ENCODE results near the gene TAF4. TPM values are rescaled to one million over a fixed set of nuclear protein-coding genes. Genes with fewer than 3 reads are reported as not detected.

Gene TAF4
- total RNA-seq, 4 donors from 2014 or later = 13.9 to 22.0 (median 18.6) TPM

DNA sequence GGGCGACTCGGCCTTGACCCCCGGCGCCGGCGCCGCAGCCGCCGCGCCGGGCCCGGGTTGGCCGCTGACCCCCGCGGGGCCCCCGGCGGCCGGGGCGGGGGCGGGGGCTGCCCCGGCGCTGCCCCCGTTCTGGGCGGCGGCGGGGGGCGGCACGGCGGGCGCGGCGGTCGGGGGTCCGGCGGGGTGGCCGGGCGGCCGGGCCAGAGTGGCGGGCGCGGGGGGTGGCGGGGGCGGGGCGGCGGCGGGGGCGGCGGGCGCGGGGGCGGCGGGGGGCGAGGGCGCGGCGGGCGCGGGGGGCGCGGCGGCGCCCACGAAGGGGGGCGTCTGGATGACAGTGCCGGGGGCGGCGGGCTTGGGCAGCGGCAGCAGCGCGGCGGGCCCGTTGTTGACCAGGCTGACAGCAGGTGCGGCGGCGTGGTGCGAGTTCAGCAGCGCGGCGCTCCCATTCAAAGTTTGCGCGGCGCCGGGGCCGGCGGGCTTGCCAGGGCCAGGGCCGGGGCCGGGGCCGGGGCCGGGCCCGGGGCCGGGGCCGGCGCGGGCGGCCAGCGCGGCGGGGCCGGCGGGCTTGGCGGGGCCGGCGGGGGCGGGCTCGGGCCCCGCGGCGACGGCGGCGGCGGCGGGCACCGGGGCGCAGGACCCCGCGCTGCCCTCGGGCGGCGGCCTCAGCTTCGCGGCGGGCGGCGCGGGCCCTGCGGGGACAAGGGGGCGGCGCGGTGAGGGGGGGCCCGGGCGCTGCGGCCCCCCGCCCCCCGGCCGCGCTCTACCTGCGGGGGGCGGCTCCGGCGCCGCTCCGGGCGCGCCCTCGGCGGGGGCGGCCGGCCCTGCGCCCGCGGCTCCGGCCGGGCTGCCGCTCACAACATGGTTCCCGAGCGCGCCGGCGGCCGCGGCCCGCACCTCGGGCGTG, 659 bp downstream of the TAF4 start:
- Histone ChIP-seq H3K27ac (no peak overlapping the region), H3K27me3 (no peaks in the 10 kb centered on the region), H3K9me3 (no peaks in the 10 kb centered on the region), H3K4me1 (peaks cover 19 to 25% of the 10 kb centered on the region in 2 donors), H3K4me3 (replicated peaks in 1 of 3) (peak overlapping the region in 1 of 3 donors; percentile 55), H3K36me3 (no peaks in the 10 kb centered on the region)
- WGBS, 2 donors = no CpG with 5 or more reads among the region's 165 CpGs
- TF ChIP-seq, protein P1, sequence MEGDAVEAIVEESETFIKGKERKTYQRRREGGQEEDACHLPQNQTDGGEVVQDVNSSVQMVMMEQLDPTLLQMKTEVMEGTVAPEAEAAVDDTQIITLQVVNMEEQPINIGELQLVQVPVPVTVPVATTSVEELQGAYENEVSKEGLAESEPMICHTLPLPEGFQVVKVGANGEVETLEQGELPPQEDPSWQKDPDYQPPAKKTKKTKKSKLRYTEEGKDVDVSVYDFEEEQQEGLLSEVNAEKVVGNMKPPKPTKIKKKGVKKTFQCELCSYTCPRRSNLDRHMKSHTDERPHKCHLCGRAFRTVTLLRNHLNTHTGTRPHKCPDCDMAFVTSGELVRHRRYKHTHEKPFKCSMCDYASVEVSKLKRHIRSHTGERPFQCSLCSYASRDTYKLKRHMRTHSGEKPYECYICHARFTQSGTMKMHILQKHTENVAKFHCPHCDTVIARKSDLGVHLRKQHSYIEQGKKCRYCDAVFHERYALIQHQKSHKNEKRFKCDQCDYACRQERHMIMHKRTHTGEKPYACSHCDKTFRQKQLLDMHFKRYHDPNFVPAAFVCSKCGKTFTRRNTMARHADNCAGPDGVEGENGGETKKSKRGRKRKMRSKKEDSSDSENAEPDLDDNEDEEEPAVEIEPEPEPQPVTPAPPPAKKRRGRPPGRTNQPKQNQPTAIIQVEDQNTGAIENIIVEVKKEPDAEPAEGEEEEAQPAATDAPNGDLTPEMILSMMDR (IDR thresholded peaks at IDR 0.05) = no peak
- no peak for TF ChIP-seq POLR2A (IDR thresholded peaks at IDR 0.05)
- DNase-seq = peak; percentile 28 to 31
- intact Hi-C loops (cut with DNase I) = loop anchor here (5.0 kb wide), 2 partner anchors 57 to 77 kb away; partner anchors contain the start of genes LSM14B, PSMA7 and SS18L1

DNA sequence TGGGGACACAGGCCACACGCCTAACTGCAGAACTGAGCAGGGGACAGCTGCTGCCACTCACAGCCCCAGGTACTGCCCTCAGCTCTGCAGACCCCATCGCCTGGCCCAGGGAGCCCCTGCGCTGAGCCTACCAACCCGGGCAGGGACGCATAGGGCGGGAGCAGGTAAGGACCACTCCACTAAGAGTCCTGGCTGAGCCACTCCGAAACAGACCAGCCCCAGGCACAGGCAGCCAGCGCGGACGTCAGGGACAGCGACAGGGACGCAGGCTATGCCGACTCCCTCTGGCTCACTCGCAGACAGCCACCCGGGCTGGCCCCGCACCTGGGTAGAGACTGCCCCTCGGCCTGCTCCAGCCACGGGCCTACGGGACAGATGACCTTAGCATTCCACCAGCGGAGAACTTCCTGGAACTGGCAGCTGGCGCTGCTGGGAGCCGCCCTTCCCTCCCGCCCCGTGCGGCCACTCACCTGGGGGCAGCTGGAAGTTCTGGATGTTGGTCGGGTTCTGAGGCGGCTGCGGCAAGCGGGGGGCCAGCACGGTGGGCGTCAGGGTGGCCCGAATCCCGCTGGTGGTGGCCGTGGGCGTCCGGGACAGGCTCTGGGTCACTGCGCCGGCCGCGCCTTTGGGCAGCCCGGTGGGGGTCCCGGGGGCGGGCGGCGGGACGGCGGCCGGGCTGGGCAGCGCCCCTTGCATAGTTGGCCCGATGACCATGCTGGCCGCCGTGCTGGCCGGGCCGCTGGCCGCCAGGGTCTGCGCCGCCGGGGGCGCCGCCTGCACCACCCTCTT, 1.5 kb downstream of the TAF4 start:
- peak overlapping the region in 2 of 3 donors; percentile 11 to 55 for H3K4me3 ChIP-seq (replicated peaks in 1 of 3)
- peaks cover 19 to 25% of the 10 kb centered on the region in 2 donors for H3K4me1 ChIP-seq
- H3K27me3 ChIP-seq = no peaks in the 10 kb centered on the region
- intact Hi-C loops (cut with DNase I) = no loop called here
- H3K36me3 ChIP-seq = no peaks in the 10 kb centered on the region
- no peak overlapping the region for H3K27ac ChIP-seq
- WGBS, 2 donors = 14 to 45% methylated on average over 7 to 10 of the region's 60 CpGs
- peak; percentile 42 to 46 for DNase-seq
- no peaks in the 10 kb centered on the region for H3K9me3 ChIP-seq
- no peak for TF ChIP-seq POLR2A (IDR thresholded peaks at IDR 0.05)
- TF ChIP-seq, protein P1 (IDR thresholded peaks at IDR 0.05) = no peak

DNA sequence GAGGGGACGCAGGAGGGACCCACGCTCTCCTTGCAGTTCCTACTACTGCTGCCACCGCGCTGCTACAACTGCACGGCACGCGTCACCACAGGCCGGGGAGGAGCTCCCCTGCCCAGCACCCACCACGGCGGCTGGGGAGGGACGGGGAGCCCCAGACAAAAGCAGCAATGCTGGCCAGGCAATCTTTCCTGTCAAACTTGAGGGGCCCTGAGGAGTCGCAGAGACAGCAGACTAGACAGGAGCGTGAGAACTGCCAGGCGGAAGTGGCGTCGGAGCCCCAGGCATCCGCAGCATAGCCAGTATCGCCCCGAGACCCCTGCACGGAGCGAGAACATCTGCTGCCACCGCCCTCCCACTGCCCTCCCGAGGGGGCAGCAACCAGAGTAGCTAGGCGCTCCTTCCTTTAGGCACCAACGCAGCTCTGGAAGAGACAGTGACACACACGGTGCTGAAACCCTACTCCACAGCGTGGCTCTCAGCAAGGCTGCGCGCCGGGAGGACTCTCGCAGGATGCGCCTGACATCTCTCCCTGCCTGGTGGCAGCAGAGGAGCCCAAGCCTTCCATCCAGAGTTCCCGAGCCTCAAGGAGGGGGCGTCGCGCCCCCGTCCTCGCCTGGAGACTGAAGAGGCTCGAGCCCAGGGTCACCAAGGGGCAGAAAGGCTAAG, 2.2 kb downstream of the TAF4 start:
- no peak for DNase-seq
- TF ChIP-seq, protein P1 (IDR thresholded peaks at IDR 0.05) = no peak
- TF ChIP-seq POLR2A (IDR thresholded peaks at IDR 0.05) = no peak
- intact Hi-C loops (cut with DNase I) = no loop called here
- 77 to 95% methylated on average over 21 to 27 of the region's 39 CpGs for WGBS, 2 donors
- H3K27ac ChIP-seq = no peak overlapping the region
- no peaks in the 10 kb centered on the region for H3K9me3 ChIP-seq
- H3K4me1 ChIP-seq = peaks cover 19 to 25% of the 10 kb centered on the region in 2 donors
- H3K27me3 ChIP-seq = no peaks in the 10 kb centered on the region
- no peaks in the 10 kb centered on the region for H3K36me3 ChIP-seq
- peak overlapping the region in 1 of 3 donors; percentile 55 for H3K4me3 ChIP-seq (replicated peaks in 1 of 3)

DNA sequence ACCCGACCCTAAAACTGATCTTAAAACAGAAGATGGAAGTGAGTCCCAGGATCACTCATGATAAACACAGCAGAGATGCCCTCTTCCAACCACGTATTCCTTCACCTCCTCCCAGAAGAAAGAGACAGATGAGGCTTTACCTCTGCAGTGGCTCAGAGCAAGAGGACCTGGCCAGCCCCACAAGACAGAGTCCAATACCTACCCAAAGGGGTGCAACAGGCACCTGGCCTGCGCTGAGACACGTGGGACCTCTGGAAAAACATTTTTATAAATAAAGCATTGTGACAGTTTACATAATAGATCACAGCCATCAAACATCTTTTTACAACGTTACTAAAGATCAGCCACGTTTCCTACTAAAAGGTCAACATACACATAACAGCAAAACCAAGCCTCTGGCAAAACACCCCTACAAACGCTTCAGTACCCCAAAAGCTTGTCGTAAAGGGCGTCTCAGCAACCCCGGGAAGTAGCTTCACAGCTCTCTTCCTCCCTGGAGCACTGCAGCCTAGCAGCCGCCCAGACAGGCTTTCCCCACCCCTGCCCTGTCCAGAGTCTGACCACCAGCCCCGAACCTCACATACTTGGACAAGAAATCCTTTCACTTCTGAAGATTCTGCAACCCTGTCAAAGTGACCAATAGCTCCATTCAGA, 2.9 kb downstream of the TAF4 start:
- no peaks in the 10 kb centered on the region for H3K27me3 ChIP-seq
- no peaks in the 10 kb centered on the region for H3K36me3 ChIP-seq
- no peak for DNase-seq
- peaks cover 19 to 25% of the 10 kb centered on the region in 2 donors for H3K4me1 ChIP-seq
- no peak for TF ChIP-seq POLR2A (IDR thresholded peaks at IDR 0.05)
- TF ChIP-seq, protein P1 (IDR thresholded peaks at IDR 0.05) = no peak
- no peak overlapping the region for H3K4me3 ChIP-seq (replicated peaks in 1 of 3)
- 88% methylated on average over 12 of the region's 12 CpGs for WGBS, 2 donors
- intact Hi-C loops (cut with DNase I) = no loop called here
- H3K9me3 ChIP-seq = no peaks in the 10 kb centered on the region
- no peak overlapping the region for H3K27ac ChIP-seq

Data from thyroid gland (tissue), 4 donors.